Gastrocnemius medialis (tissue), 4 donors: Measurements from ENCODE around the gene CLPTM1L. TPM values are rescaled to one million over a fixed set of nuclear protein-coding genes. Genes with fewer than 3 reads are reported as not detected.
"Not testable (repeated sequence)": the region's sequence is repeated elsewhere in the genome, so short reads cannot be mapped to it uniquely, and the experiment has no call there.

Experiments
- ATAC-seq, 2 donors: fragments of 150-250 bp; one replicate each; pipeline ENCODE4 v1.9.1; 2016
- DNase-seq, 2 donors: peaks; one replicate each; pipeline ENCODE4 v3.0.0-alpha.2; 2019
- H3K27ac ChIP-seq, 4 donors: fragments of 200-600 bp; sonication (generic); 1 replicate in 1 of 4; 2 replicates in 3 of 4; pipeline ENCODE4 v1.5.1; 2016 to 2018; ENCODE audit warnings: mild to moderate bottlenecking in 2 of 4, moderate library complexity in 1 of 4
- H3K27me3 ChIP-seq, 3 donors: fragments of 200-600 bp; sonication (generic) in 2 of 3; 1 replicate in 1 of 3; 2 replicates in 2 of 3; pipeline versions ENCODE4 v1.5.1 to v1.6.0; 2016 to 2019; ENCODE audit warnings: mild to moderate bottlenecking in 1 of 3, moderate library complexity in 1 of 3
- H3K36me3 ChIP-seq, 2 donors: fragments of 200-600 bp; sonication (generic) in 1 of 2; one replicate each; pipeline ENCODE4 v1.5.1; 2017 to 2018
- H3K4me1 ChIP-seq, 2 donors: fragments of 200-600 bp; sonication (generic) in 1 of 2; one replicate each; pipeline ENCODE4 v1.5.1; 2016 to 2017; ENCODE audit warnings: mild to moderate bottlenecking in 2 of 2
- H3K4me3 ChIP-seq, 4 donors: fragments of 200-600 bp; sonication (generic) in 3 of 4; 1 replicate in 1 of 4; 2 replicates in 3 of 4; pipeline ENCODE4 v1.5.1; 2016 to 2019; ENCODE audit warnings: mild to moderate bottlenecking in 2 of 4
- H3K9me3 ChIP-seq, 3 donors: fragments of 200-600 bp; sonication (generic) in 2 of 3; 1 replicate in 1 of 3; 2 replicates in 2 of 3; pipeline ENCODE4 v1.5.1; 2016 to 2019
- CTCF ChIP-seq, 5 experiments: fragments of 450-650 bp in 3 of 5; fragments of 200-600 bp in 2 of 5; sonication (generic) in 2 of 5; IDR thresholded peaks in 4 of 5; conservative IDR thresholded peaks in 1 of 5; 1 replicate in 4 of 5; 2 replicates in 1 of 5; pipeline ENCODE4 v1.5.1; 2016 to 2019; ENCODE audit warnings: antibody characterized with exemption in 5 of 5, mild to moderate bottlenecking in 3 of 5, moderate library complexity in 3 of 5
- POLR2A ChIP-seq, 2 donors: fragments of 450-650 bp; IDR thresholded peaks; one replicate each; pipeline ENCODE4 v1.6.1; 2017; ENCODE audit warnings: antibody characterized with exemption in 2 of 2, mild to moderate bottlenecking in 2 of 2, moderate library complexity in 2 of 2
- in situ Hi-C, 4 donors: fragments of 200-750 bp; cut with MboI; loops; one replicate each; pipeline versions ENCODE4 v1.15.0 to v1.8.0; 2017; ENCODE audit warnings: low sequenced_read_pairs in 4 of 4
- intact Hi-C: fragments of 100-400 bp; cut with DNase I; formaldehyde crosslinking; loops from one replicate; pipeline ENCODE4 v1.15.1; 2023; ENCODE audit warnings: low total_unique reads
- total RNA-seq, 4 donors: library from RNA; depleted of rRNA; stranded (reverse); fragments of >200 nt; gene quantifications; one replicate each; pipeline versions ENCODE4 v1.1.0 to v1.2.3, GENCODE V29; 2016

Gene CLPTM1L
- total RNA-seq, 4 donors from 2014 or later = 29.4 to 41.0 (median 36.8) TPM

- no peak for TF ChIP-seq POLR2A (IDR thresholded peaks at IDR 0.05)
- TF ChIP-seq CTCF (IDR thresholded peaks at IDR 0.05 in 4 of 5, conservative IDR thresholded peaks at IDR 0.05 in 1 of 5) = no peak
- no peak overlapping the region for H3K27ac ChIP-seq
- no peak for ATAC-seq
- H3K4me3 ChIP-seq = no peak overlapping the region
- no peaks in the 10 kb centered on the region for H3K27me3 ChIP-seq
- no peak for DNase-seq
- in situ Hi-C loops = no loop called here
- H3K9me3 ChIP-seq = no peaks in the 10 kb centered on the region
- no peaks in the 10 kb centered on the region for H3K4me1 ChIP-seq
- H3K36me3 ChIP-seq = peaks cover 6 to 90% of the 10 kb centered on the region in 2 donors
- intact Hi-C loops = no loop called here
These were observed 8.8 kb downstream of the CLPTM1L start for GRCh38 chr5:1336106-1336561.

DNA sequence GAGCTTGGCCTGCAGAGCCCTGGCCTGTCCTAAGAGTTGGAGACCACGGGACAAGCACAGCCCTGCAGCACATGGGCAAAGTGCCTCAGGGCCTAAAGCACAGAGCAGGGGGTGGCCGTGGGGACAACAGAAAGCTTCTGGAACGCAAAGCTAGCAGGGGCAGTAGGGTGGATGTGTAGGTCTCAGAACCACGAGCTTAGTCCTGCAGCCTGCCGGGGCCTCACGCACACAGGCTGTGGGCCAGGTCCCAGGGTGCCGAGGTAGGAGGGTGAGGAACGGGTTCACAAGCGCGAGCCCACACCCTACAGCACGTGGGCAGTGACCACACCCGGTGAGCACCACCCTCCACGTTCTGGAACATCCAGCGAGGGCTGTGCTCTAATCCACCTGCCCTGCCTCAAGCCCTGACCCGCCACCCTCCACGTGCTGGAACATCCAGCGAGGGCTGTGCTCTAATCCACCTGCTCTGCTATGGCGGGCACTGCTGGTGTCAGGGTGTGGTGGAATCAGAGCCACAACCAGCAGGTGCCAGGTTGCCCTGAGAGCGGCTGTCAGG lies 9.3 kb downstream of the CLPTM1L start:
- ATAC-seq (no peak), DNase-seq (no peak)
- Histone ChIP-seq H3K9me3 (no peaks in the 10 kb centered on the region), H3K4me1 (no peaks in the 10 kb centered on the region), H3K4me3 (no peak overlapping the region), H3K27ac (no peak overlapping the region), H3K36me3 (peaks cover 6 to 90% of the 10 kb centered on the region in 2 donors), H3K27me3 (no peaks in the 10 kb centered on the region)
- TF ChIP-seq POLR2A (IDR thresholded peaks at IDR 0.05) (no peak), CTCF (IDR thresholded peaks at IDR 0.05 in 4 of 5, conservative IDR thresholded peaks at IDR 0.05 in 1 of 5) (no peak)
- intact Hi-C loops (no loop called here), in situ Hi-C loops (no loop called here)

DNA sequence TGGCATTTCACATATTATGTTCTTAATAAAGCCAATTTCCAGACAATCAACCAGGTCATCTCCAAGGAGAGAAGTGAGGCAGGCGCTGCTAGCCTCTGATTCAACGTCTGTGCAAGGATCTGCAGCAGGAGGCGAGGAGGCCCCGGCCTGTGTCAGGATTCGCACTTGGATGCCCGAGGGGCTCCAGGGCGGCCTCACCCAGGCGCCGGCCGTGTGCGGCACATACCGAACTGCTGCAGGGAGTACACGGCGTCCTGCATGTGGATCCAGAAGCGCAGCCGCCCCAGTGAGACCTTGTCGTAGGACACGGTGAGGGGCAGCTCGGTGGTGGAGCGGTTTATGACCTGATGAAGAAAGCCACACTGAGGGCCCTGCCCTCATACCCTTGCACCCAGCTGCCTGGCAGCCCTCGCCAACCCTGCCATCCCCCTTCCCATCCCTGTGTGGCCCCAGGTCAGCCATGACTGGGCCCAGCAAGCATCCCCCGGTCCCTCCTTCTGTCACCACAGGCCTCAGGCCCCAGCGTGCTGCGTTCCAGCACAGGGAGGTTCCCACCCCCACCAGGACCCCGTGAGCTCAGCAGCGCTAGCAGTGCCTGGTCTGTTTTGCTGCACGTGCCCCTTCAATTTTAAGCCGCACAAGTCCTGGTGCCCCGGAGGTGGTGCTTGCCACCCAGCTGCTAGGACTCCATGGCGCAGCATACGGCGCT lies 9.9 kb downstream of the CLPTM1L start:
- Histone ChIP-seq H3K36me3 (peaks cover 6 to 90% of the 10 kb centered on the region in 2 donors), H3K27ac (no peak overlapping the region), H3K9me3 (no peaks in the 10 kb centered on the region), H3K27me3 (no peaks in the 10 kb centered on the region), H3K4me3 (no peak overlapping the region), H3K4me1 (no peaks in the 10 kb centered on the region)
- ATAC-seq (no peak), DNase-seq (no peak)
- intact Hi-C loops (no loop called here), in situ Hi-C loops (no loop called here)
- no peak for TF ChIP-seq POLR2A (IDR thresholded peaks at IDR 0.05)
- TF ChIP-seq CTCF (IDR thresholded peaks at IDR 0.05 in 4 of 5, conservative IDR thresholded peaks at IDR 0.05 in 1 of 5) = no peak

DNA sequence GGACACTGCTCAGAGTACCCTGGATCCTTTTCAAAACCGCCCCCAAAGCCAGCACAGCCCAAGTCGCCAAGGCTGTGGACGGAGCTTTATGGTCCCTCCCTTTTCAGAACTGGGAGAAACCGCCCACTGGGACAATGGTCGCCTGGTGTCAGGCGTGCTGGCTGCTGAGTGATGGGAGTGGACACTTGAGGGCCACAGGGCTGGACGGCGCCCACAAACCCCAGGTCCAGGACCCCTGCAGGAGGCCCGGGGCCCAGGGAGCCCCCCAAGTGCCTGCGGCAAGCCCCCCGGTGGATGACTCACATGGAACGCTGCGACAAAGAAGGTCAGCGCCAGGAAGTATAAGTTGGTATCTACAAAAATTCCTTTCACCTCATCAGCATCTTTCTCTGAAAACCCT lies 10.9 kb downstream of the CLPTM1L start:
- TF ChIP-seq POLR2A (IDR thresholded peaks at IDR 0.05) = no peak
- TF ChIP-seq CTCF (IDR thresholded peaks at IDR 0.05 in 4 of 5, conservative IDR thresholded peaks at IDR 0.05 in 1 of 5) = no peak
- intact Hi-C loops (no loop called here), in situ Hi-C loops (no loop called here)
- Histone ChIP-seq H3K36me3 (peaks cover 6 to 88% of the 10 kb centered on the region in 2 donors), H3K4me1 (no peaks in the 10 kb centered on the region), H3K27ac (no peak overlapping the region), H3K27me3 (no peaks in the 10 kb centered on the region), H3K4me3 (no peak overlapping the region), H3K9me3 (no peaks in the 10 kb centered on the region)
- ATAC-seq (no peak), DNase-seq (no peak)

DNA sequence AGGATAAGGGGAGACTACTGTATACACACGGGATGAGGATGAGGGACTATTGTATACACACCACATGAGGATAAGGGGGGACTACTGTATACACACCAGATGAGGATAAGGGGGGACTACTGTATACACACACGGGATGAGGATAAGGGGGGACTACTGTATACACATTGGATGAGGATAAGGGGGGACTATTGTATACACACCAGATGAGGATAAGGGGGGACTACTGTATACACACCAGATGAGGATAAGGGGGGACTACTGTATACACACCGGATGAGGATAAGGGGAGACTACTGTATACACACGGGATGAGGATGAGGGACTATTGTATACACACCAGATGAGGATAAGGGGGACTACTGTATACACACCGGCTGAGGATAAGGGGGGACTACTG lies 11.6 kb downstream of the CLPTM1L start:
- H3K27me3 ChIP-seq, intact Hi-C loops, H3K4me1 ChIP-seq, in situ Hi-C loops, ATAC-seq, H3K4me3 ChIP-seq, H3K27ac ChIP-seq, DNase-seq, H3K9me3 ChIP-seq: not testable (repeated sequence)
- H3K36me3 ChIP-seq = peaks cover 6 to 81% of the 10 kb centered on the region in 2 donors
